Keratinocyte (primary cell): ENCODE measurements around the gene CCDC70. TPM values are rescaled to one million over a fixed set of nuclear protein-coding genes. Genes with fewer than 3 reads are reported as not detected.

Experiments used
- DNase-seq: peaks from one replicate; pipeline ENCODE4 v3.0.0-alpha.2; 2011; ENCODE audit warnings: low read depth, missing footprints, low spot score
- FAIRE-seq: peaks from 2 replicates; lab custom pipeline; 2011; peaks lifted over from hg19 to GRCh38; lab: Jason Lieb, UNC
- H2AFZ ChIP-seq: 2 replicates; pipeline ENCODE4 v1.6.0; 2012; ENCODE audit warnings: low read length, control low read depth, inconsistent platforms; ENCODE audit not compliant: control insufficient read depth
- H3K27ac ChIP-seq: 2 replicates; pipeline ENCODE4 v1.5.1; 2011; ENCODE audit warnings: low read length; ENCODE audit not compliant: control insufficient read depth, insufficient read depth
- H3K27me3 ChIP-seq: 3 replicates; pipeline ENCODE4 v1.6.0; 2011; ENCODE audit warnings: low read length; ENCODE audit not compliant: control insufficient read depth, insufficient read depth; ENCODE audit errors: extremely low read depth
- H3K36me3 ChIP-seq, 2 experiments: 2 replicates in 1 of 2; 3 replicates in 1 of 2; pipeline ENCODE4 v1.5.1; 2011; ENCODE audit warnings: low read length in 2 of 2, mild to moderate bottlenecking in 1 of 2; ENCODE audit not compliant: control insufficient read depth in 2 of 2, insufficient read depth in 2 of 2; ENCODE audit errors: extremely low read depth in 1 of 2
- H3K4me1 ChIP-seq: 3 replicates; pipeline ENCODE4 v1.5.1; 2011; ENCODE audit warnings: low read length; ENCODE audit not compliant: control insufficient read depth, insufficient read depth; ENCODE audit errors: extremely low read depth
- H3K4me2 ChIP-seq: 3 replicates; pipeline ENCODE4 v1.6.0; 2011; ENCODE audit warnings: low read depth, low read length; ENCODE audit not compliant: control insufficient read depth, insufficient read depth; ENCODE audit errors: extremely low read depth
- H3K4me3 ChIP-seq, 3 experiments: fragments of 200-600 bp in 1 of 3; sonication (generic) in 1 of 3; 2 replicates in 2 of 3; 3 replicates in 1 of 3; pipeline ENCODE4 v1.5.1; 2011 to 2016; ENCODE audit warnings: low read length in 3 of 3, mild to moderate bottlenecking in 3 of 3, control low read depth in 2 of 3, inconsistent platforms in 1 of 3, low read depth in 1 of 3, mixed read lengths in 1 of 3, mixed run types in 1 of 3, moderate library complexity in 1 of 3; ENCODE audit not compliant: control insufficient read depth in 2 of 3, insufficient read depth in 2 of 3; ENCODE audit errors: extremely low read depth in 1 of 3
- H3K79me2 ChIP-seq: 2 replicates; pipeline ENCODE4 v1.6.0; 2012; ENCODE audit warnings: low read length; ENCODE audit not compliant: control insufficient read depth, insufficient read depth
- H3K9ac ChIP-seq: 3 replicates; pipeline ENCODE4 v1.6.0; 2011; ENCODE audit warnings: low read length; ENCODE audit not compliant: control insufficient read depth, insufficient read depth; ENCODE audit errors: extremely low read depth
- H3K9me1 ChIP-seq: 3 replicates; pipeline ENCODE4 v1.6.0; 2011; ENCODE audit warnings: low read length; ENCODE audit not compliant: control insufficient read depth, insufficient read depth; ENCODE audit errors: extremely low read depth
- H3K9me3 ChIP-seq: 2 replicates; pipeline ENCODE4 v1.5.1; 2012; ENCODE audit warnings: low read depth, low read length; ENCODE audit not compliant: control insufficient read depth
- H4K20me1 ChIP-seq: 3 replicates; pipeline ENCODE4 v1.6.0; 2011; ENCODE audit warnings: low read length; ENCODE audit not compliant: control insufficient read depth, insufficient read depth; ENCODE audit errors: extremely low read depth
- CTCF ChIP-seq, 3 experiments: IDR thresholded peaks in 1 of 3; conservative IDR thresholded peaks in 1 of 3; optimal IDR thresholded peaks in 1 of 3; 2 replicates in 2 of 3; 3 replicates in 1 of 3; pipeline versions ENCODE3 to v1.5.1; 2011; ENCODE audit warnings: low read length in 3 of 3, mild to moderate bottlenecking in 3 of 3, moderate library complexity in 2 of 3, control low read depth in 1 of 3, inconsistent platforms in 1 of 3; ENCODE audit not compliant: insufficient read depth in 2 of 3; ENCODE audit errors: extremely low read depth in 1 of 3
- EZH2 ChIP-seq: IDR thresholded peaks from one replicate; pipeline ENCODE4 v1.6.1; 2012; ENCODE audit warnings: inconsistent platforms, mild to moderate bottlenecking, low read length, moderate library complexity
- dilution Hi-C: fragments of 300-500 bp; cut with MboI; formaldehyde crosslinking; loops from one replicate; pipeline ENCODE4 v1.7.0; 2020; ENCODE audit warnings: low sequenced_read_pairs; ENCODE audit not compliant: extremely low pct_ligation_motif_present
- polyA plus RNA-seq, 5 experiments: library from polyadenylated mRNA; depleted of rRNA in 3 of 5; stranded (reverse) in 3 of 5; stranded (forward) in 1 of 5; unstranded in 1 of 5; fragments of >200 nt; gene quantifications; 1 replicate in 1 of 5; 2 replicates in 3 of 5; 3 replicates in 1 of 5; pipeline versions ENCODE4 v1.2.1 to v1.2.3, GENCODE V29; 2011 to 2012; ENCODE audit warnings: missing spikeins in 2 of 5, low read depth in 1 of 5, low replicate concordance in 1 of 5

CCDC70 gene
- polyA plus RNA-seq, 1 donor (not counting 4 experiments of a cell fraction or from before 2014, with no cell fraction given), result not detected

DNA sequence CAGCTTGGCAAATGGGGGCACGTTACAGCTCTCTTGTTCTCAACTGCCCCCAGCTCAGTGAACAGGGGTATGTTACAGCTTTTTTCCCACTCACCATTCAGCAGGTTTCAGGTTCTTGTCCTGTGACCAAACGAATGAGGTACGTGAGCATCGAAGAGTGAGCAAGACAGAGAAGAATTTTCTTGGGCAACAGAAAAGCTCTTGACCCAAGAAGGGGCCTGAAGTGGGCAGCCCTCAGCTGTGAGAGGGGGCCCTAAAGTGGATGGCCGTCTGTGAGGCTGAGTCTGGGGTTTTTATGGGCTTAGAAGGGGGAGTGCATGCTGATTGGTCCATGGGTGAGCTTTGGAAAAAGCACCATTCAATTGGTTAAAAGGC is 21.4 kb downstream of the CCDC70 start:
- H3K9me1 ChIP-seq, result no peaks in the 10 kb centered on the region
- dilution Hi-C loops, result no loop called here
- H3K36me3 ChIP-seq, result no peaks in the 10 kb centered on the region
- no peaks in the 10 kb centered on the region for H3K9me3 ChIP-seq
- no peaks in the 10 kb centered on the region for H3K79me2 ChIP-seq
- no peak for FAIRE-seq
- H3K4me1 ChIP-seq, result peaks cover 2% of the 10 kb centered on the region
- TF ChIP-seq CTCF (optimal IDR thresholded peaks at IDR 0.05 in 1 of 3, IDR thresholded peaks at IDR 0.05 in 1 of 3, conservative IDR thresholded peaks at IDR 0.05 in 1 of 3; ENCODE audit: extremely low read depth in 1 of 3, insufficient read depth in 2 of 3, low read length in 3 of 3) (no peak), EZH2 (no peak)
- H3K9ac ChIP-seq, result no peak overlapping the region
- no peaks in the 10 kb centered on the region for H3K27me3 ChIP-seq
- H3K4me3 ChIP-seq, result no peak overlapping the region
- no peak overlapping the region for H3K27ac ChIP-seq
- H3K4me2 ChIP-seq, result no peak overlapping the region
- no peak for DNase-seq
- H2AFZ ChIP-seq, result no peak overlapping the region
- H4K20me1 ChIP-seq, result no peaks in the 10 kb centered on the region

- no peak overlapping the region for H2AFZ ChIP-seq
- no peak for FAIRE-seq
Measured at GRCh38 chr13:51885651-51886050, 23.9 kb downstream of the CCDC70 start.

More at GRCh38 chr13:51885651-51886050, 23.9 kb downstream of the CCDC70 start:
- Histone ChIP-seq H3K27me3 (peaks cover 4% of the 10 kb centered on the region), H4K20me1 (no peaks in the 10 kb centered on the region), H3K9ac (no peak overlapping the region), H3K4me1 (peaks cover 2% of the 10 kb centered on the region), H3K9me3 (no peaks in the 10 kb centered on the region), H3K79me2 (no peaks in the 10 kb centered on the region), H3K27ac (no peak overlapping the region), H3K9me1 (no peaks in the 10 kb centered on the region), H3K4me2 (no peak overlapping the region), H3K4me3 (no peak overlapping the region), H3K36me3 (no peaks in the 10 kb centered on the region)
- DNase-seq, result no peak
- TF ChIP-seq CTCF (optimal IDR thresholded peaks at IDR 0.05 in 1 of 3, IDR thresholded peaks at IDR 0.05 in 1 of 3, conservative IDR thresholded peaks at IDR 0.05 in 1 of 3; ENCODE audit: extremely low read depth in 1 of 3, insufficient read depth in 2 of 3, low read length in 3 of 3) (no peak), EZH2 (no peak)
- dilution Hi-C loops, result no loop called here
